NCI-H748 treated with DMSO at 0.1 percent for 48 hours (cell line): ENCODE measurements around the gene FHL1.

Experiments used
- DNase-seq: peaks from one replicate; lab custom pipeline; 2025; lab: John Stamatoyannopoulos, UW

Gene FHL1

GRCh38 chrX:136255541-136255940 lies 108.2 kb downstream of the FHL1 start:
- DNase-seq: no peak

GRCh38 chrX:136256026-136256425 lies 108.7 kb downstream of the FHL1 start:
- no peak for DNase-seq

- no peak for DNase-seq
These were observed 111.6 kb downstream of the FHL1 start for GRCh38 chrX:136258951-136259350.

- DNase-seq: no peak
These were observed 112.2 kb downstream of the FHL1 start for GRCh38 chrX:136259543-136259942.

- no peak for DNase-seq
These were observed 113.4 kb downstream of the FHL1 start for GRCh38 chrX:136260776-136261175.
